CD4-positive, alpha-beta T cell treated with Interleukin-4 for 4 hours (primary cell): Measurements from ENCODE around the gene FAF1.

Experiments used
- DNase-seq: peaks from one replicate; pipeline ENCODE4 v3.0.0-alpha.2; 2020

The FAF1 gene

GRCh38 chr1:50681931-50682330 is 278.1 kb downstream of the FAF1 start:
- no peak for DNase-seq

GRCh38 chr1:50667710-50668356 is 292.2 kb downstream of the FAF1 start:
- DNase-seq: no peak

GRCh38 chr1:50667272-50667671 is 292.8 kb downstream of the FAF1 start:
- DNase-seq: no peak

- no peak for DNase-seq
These were observed 293.2 kb downstream of the FAF1 start for GRCh38 chr1:50666849-50667248.

GRCh38 chr1:50665413-50665812 is 294.7 kb downstream of the FAF1 start:
- no peak for DNase-seq

GRCh38 chr1:50661626-50662025 is 298.4 kb downstream of the FAF1 start:
- no peak for DNase-seq

GRCh38 chr1:50659107-50659662 is 300.9 kb downstream of the FAF1 start:
- no peak for DNase-seq

- no peak for DNase-seq
These were observed 301.5 kb downstream of the FAF1 start for GRCh38 chr1:50658459-50659076.

GRCh38 chr1:50656931-50657330 is 303.1 kb downstream of the FAF1 start:
- no peak for DNase-seq

- no peak for DNase-seq
These were observed 308.4 kb downstream of the FAF1 start for GRCh38 chr1:50651476-50652263.

- DNase-seq: no peak
These were observed 313.5 kb downstream of the FAF1 start for GRCh38 chr1:50646526-50646925.

GRCh38 chr1:50645139-50645538 is 314.9 kb downstream of the FAF1 start:
- no peak for DNase-seq

- no peak for DNase-seq
These were observed 315.5 kb downstream of the FAF1 start for GRCh38 chr1:50644447-50645105.

- DNase-seq: no peak
These were observed 322.6 kb downstream of the FAF1 start for GRCh38 chr1:50637460-50637859.

- DNase-seq: no peak
These were observed 325.8 kb downstream of the FAF1 start for GRCh38 chr1:50634251-50634650.

- DNase-seq: no peak
These were observed 326.6 kb downstream of the FAF1 start for GRCh38 chr1:50633465-50633864.

GRCh38 chr1:50631161-50631560 is 328.9 kb downstream of the FAF1 start:
- DNase-seq: no peak

- DNase-seq: no peak
These were observed 337.8 kb downstream of the FAF1 start for GRCh38 chr1:50622259-50622658.

GRCh38 chr1:50620680-50621329 is 339.3 kb downstream of the FAF1 start:
- no peak for DNase-seq

- no peak for DNase-seq
These were observed 344.9 kb downstream of the FAF1 start for GRCh38 chr1:50615036-50615750.

- peak; percentile 3 for DNase-seq
These were observed 348.4 kb downstream of the FAF1 start for GRCh38 chr1:50611675-50612074.

- DNase-seq: no peak
These were observed 349.5 kb downstream of the FAF1 start for GRCh38 chr1:50610563-50610962.
